Suppressor macrophage treated with lipopolysaccharide for 4 hours (primary cell): Measurements from ENCODE around the gene POMGNT1.

Experiments used
- DNase-seq: peaks from one replicate; pipeline ENCODE4 v3.0.0-alpha.2; 2020

The POMGNT1 gene

DNA sequence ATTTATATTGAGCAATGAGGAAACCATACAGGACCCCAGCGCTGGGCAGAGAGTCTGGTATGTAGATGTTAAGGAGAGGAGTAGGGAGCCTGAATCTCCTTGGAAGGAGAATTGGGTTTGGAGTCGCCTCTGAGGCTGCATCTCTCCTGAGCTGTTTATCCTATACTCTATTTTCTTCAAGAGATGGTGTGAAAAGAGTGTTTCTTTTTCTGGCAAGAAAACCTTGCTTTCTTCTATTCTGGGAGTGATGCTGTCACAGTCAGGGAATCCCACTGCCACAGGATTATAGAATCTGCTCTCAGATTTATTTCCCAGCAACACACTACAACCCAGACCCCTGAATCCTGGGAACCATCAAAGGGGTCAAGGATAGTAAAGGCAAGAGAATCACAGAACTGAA lies 8.2 kb upstream of the POMGNT1 start:
- no peak for DNase-seq

DNA sequence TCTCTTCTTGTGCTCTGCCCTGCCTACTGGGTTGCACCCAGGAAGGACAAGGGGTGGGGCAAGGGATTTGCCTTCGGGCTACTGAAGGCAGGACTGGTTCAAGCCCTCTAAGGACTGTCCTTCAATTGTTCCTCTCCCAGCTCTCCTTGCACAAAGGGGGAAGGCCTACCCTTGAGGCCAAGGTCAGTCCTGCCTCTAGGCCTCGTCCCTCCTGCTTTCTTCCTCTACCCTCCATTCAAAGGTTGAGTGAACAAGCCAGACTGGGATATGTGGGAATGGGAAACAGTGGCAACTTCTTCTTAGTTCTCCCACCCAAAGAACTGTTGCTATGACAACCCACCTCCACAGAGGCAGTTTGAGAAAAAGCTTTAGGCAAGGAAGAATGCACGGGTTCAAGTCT lies 7.6 kb upstream of the POMGNT1 start:
- no peak for DNase-seq

DNA sequence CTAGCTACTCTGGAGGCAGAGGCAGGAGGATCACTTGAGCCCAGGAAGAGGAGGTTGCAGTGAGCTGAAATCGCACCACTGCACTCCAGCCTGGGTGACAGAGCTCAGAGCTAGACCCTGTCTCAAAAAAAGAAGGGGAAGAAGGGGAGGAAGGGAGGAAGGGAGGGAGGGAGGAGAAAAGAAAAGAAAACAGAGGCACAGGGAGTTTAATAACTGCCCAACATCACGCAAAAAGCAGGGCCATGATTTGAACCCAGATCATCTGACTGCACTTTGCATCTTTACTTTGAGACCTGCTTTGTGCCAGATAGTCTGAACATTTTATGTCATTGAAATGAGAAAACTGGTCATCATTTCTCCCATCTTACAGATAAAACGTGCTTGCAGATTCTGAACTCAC lies 6.9 kb upstream of the POMGNT1 start:
- no peak for DNase-seq

DNA sequence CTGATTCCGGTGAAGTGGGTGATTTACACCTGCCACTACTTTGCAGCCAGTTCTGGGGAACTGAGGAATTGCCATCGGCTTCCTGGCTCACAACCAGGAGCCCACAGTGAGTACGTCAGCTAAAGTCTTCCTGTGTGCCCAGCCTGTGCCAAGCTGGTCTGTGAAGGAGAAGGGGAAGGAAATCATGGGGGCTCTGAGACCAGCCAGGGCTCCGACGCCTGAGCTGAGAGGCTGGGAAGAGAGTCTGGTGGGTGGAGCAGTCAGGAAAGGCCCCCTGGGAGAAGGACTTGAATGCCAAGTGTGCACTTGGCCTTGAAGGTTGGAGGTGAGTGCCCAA lies 6.1 kb upstream of the POMGNT1 start:
- DNase-seq, result no peak

DNA sequence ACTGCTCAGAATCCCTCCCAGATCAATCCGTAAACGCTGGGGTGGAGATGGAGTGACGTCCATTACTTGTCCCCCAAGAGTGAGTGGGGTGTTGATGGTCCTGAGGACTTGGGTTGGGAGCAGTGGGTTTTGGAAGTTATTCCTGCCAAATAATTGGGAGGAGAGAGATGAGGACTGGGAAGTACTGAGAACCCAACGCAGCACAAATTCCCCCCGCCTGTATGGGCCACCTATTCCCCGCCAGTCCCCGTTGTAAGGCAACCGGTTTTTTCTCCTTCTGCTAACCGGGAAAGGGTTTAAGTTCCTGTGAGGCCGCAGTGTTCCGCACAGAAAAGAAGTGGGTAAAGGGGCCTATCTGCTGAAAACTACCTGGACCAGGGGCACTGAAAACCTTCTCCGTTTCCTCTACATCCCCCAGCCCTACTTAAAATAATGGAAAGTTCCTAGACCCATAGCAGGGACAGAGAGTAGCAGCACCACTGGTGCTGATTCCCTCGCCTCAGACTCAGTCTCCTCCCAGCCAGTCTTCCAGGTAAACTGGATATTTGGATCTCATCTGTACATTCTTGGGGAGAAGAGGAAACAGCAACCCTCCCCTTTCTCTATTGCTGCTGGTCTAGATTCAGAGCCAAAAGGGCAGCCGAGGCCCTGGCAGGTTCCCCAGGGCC lies 5.6 kb upstream of the POMGNT1 start:
- DNase-seq, result no peak

DNA sequence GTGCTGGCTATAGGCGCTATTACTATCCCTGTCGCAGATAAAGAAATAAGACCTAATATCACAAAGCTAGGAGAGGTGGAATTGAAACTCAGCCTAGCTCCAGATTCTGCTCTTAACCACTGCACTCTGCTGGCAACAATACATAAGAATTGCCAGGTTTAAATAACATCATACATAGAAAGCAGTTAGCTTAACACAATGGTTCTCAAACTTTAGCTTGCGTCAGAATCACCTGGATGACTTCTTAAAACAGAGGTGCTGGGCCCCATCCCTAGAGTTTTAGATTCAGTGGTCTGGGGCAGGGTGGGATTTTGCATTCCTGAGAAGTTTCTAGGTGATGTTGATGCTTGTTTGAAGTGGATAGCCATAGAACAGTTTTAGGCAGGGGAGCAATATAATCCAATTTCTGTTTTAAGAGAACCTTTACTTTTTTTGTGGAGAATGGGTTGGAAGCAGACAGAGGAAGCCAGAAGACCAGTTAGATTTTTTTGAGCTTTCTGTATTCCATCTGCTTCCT lies 1.1 kb upstream of the POMGNT1 start:
- no peak for DNase-seq

DNA sequence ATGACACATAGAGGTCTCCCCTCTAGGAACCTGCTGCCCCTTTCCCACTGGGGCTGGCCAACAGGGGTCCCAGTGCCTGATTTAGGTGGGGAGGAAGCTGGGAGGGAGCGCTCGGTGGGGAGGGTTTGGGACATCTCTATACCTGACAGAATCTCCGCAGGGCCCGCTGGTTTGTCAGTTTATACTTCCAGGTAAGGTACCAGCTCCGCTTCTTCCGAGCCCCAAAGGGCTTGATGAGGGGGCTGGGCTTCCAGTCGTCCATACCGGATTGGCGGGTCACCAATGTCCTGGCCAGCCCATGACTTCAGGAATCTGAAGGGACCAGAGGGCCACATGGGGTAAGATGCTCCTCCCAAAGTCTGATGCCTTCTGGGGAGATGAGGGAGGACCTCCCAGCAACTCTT lies 672 bp downstream of the POMGNT1 start:
- no peak for DNase-seq

DNA sequence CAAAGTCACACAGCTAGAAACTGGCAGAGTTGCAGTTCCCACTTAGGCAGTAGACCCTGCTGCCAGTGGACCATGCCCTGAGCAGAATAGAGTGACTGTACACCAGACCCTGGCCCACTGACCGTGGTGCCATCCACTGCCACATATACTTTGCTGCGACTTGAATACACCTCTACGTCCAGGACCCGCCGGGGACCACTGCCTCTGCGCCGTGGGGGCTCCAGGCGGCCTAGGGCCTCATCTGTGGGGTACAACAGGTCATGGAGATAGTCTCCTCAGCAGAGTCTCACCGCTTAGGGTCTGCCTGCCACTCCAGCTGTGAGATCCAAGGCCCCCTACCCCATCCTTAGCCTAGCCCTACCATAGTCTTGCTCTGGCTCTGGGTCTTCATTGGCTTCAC lies 1.6 kb downstream of the POMGNT1 start:
- DNase-seq, result no peak

DNA sequence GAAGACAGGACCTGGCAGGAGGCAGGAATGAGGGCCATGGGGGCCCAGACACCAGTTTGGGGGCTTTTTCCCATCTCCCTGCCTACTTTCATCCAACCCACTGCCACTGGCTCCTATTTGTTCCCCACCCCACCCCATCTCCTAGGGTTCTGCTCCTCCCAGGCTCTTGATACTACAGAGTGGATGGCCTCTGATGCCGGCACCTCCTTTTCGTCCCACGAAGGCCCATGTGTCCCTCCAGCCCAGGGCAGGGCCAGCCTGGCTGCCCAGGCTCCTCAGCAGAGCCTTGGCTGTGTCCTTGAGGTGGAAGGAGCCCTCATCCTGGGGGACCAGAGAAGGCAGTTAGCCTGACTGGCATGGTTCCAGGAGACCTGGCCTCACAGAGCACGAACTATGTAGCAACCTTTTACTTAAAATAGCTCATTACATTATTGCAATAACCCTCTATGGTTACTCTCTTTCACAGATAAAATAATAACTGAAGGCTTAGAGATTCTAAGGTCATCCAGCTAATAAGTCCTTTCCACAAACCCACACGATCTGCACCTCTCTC lies 3.5 kb downstream of the POMGNT1 start:
- DNase-seq, result no peak

DNA sequence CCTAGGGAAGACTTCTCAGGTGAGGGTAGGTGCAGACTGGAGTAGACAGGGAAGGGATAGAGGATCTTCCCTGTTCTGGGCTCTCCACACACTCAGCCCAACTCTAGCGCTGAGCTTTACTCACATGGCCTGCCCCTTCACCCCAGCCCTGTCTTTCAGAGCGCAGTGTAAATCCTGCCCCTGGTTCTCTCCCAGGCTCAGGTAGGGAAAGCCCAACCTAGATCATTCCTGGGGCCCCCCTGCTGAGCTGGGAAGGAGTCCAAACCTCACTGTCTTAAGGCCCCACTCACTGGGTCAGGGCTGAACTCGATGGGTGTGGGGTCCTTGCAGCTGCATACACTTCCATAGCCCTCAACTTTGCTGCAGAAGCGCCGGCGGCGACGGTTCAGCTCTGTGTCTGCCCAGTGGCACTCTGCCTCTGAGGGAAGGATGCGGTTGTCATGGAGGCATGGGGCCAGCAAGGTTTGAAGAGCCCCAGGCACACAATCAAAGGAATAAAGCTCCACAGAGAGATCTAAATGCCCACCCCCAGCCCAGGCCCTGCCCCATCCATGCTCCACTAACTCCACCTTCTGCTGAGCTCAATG lies 4.2 kb downstream of the POMGNT1 start:
- DNase-seq, result no peak

DNA sequence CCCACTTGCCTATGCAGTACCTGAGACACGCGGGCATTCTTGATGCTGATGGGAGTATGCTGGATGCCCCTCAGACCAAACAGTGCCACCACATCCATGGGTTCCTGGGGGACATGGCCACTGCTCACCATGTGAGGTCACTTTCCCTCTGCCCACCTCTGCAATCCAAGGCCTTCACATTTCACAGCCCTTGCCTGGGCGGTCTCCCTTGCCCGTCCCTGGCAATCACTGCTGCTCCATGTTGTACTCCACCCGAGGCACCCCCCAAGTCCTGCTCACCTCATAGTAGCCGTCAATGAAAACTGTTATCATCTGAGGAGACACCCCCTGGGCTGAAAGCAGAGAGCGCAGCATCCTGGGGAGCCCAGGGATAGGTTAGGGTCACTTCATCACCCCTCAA lies 4.9 kb downstream of the POMGNT1 start:
- DNase-seq, result no peak

DNA sequence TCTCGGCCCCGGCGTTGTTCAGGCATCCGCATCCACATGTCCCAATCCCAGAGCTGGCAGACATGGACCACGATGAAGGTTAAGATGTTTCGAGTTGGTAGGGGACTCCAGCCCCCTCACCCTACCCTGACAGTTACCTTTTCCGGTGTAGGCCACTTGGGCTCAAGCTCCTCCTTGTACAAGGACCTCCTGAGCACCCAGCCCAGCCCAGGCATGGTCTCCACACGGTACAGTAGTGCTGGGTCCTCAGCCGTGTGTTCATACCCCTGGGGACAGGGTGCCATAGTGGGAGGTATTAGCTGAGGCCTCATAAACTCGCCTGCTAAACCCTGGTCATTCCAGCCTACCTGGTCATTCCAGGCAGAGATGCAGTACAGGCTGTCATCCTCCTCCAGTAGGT lies 6.1 kb downstream of the POMGNT1 start:
- no peak for DNase-seq

DNA sequence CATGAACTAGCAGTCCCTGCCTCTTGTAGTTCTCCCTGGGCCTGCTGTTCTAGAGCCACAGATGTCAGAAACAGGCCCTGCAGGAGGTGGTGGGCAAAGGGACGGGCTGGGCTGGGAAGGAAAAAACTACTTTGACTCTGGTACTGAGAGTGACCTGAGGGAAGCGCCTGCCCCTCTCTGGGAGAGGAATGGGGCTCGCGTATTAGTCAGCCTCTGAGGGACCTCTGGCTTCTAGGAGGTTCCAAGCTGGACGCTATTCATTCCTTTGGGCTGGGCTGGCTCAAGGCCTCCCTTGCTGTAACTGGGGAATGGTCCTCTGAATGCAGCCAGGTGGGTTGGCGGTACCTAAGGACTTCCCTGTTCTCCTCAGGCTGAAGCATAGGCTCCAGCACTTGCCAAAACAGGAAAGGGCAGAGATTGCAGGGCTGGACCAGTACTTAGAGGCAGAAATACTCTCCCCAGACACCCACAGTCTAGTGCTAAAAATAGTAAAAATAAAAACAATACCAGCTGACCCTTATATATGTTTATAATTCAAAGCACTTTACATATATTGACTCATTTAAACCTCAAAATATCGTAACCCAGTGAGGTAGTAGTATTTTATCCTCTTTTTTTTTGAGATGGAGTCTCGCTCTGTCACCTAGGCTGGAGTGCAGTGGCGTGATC lies 7.1 kb downstream of the POMGNT1 start:
- DNase-seq, result no peak

DNA sequence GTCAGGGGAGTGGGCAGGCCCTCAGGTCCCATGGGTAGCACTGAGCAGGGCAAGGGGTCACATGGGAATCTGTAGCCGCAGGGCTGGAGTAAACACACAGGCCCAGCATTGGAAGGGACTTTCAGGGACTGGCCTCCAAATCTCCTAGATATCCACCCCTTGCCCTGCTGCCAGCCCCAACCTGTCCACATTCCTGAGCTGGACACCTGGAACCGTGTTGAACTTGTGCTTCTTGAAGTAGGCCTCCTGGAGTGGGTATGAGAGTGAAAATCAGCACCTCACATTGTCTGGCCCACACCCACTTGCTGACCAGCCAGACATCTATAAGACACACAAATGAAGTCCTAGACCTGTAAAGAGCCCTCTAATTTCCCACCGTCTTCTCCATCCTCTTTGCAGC lies 7.7 kb downstream of the POMGNT1 start:
- DNase-seq, result no peak

DNA sequence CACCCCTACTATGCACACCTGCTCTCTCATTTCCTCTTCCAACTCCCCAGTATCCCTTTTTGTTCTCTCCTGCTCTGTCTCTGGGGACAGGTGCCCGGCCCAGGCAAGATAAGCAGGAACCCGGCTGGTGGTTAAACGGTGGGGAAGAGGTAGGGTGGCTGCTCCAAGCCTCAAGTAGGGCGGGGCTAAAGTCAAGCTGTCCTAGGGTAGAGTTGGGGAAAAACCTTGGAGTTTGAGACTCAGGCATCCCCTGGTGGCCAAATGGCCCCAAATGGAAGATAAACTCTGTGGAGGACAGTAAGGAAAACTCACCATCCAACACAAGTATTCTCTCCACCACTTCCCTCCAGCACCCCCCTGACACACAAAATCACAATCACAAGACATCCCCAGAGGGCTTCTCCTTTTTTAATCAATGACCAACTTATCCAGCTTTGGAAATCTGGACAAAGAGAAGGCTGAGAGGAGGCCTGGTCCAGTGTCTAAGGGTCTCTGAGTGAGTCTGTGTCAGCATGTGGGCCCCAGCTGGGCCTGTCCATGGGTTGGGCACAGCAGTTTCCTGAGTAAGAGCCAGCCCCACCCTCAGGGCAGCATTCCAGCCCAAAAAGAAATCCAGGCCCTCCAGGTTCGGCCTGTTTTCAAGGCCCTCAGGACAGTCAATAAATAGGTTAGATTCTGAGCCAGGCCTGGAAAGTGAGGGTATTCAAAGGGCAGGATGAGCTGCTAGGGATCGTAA lies 9.8 kb downstream of the POMGNT1 start:
- DNase-seq, result no peak

DNA sequence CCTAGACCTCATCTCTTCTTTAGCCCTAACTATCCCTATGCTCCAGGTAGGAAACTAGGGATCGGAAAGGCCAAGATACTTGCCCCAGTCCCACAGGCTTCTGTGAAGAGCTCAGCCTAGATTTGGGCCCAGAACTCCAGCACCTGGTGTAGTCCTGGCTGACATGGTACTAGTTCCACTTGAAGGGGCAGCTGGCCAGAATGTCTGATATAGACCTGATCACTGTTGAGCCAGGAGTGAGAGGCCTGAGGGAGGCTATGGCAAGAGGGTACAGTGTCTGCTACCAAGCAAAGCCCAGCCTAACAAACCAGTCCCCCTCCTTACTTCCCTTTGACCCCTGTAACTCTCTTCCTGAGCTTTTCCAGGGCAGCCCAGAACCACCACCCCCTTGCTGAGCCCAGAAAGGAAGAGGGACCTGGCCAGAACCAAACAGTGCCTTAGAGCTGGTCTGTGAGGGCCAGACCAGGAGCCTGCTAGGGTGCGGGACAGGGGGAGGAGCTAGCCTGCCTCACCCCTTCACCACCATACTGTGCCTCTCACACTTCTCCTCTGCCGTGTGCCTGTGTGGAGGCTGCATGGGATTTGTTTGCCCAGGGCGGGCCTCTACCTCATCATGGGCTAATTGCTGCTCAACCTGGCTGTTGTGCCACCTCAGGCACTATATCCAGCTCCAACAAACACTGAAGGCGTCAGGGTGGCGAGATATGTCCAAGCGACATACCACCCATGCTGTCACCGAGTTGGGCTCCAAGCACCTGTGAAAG lies 10.9 kb downstream of the POMGNT1 start:
- no peak for DNase-seq

DNA sequence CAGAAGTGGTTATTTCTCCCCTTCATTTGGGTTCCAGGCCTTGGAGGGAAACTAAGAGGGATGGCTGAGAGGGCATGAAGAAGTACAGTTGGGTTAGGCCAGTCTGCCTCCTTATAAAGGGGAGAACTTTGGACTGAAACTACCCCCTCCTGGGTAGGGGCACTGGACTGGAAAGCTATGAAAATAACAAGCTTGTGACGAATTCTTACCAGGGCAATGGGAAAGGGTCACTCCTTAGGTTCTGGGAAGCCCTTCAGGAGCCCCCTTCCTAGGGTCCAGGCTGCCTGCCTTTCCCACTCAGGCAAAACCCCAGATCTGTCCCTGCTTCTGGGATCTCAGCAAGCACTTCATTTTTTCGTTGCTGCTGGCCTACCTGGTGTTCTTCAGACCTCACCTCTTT lies 12.2 kb downstream of the POMGNT1 start:
- DNase-seq, result no peak

DNA sequence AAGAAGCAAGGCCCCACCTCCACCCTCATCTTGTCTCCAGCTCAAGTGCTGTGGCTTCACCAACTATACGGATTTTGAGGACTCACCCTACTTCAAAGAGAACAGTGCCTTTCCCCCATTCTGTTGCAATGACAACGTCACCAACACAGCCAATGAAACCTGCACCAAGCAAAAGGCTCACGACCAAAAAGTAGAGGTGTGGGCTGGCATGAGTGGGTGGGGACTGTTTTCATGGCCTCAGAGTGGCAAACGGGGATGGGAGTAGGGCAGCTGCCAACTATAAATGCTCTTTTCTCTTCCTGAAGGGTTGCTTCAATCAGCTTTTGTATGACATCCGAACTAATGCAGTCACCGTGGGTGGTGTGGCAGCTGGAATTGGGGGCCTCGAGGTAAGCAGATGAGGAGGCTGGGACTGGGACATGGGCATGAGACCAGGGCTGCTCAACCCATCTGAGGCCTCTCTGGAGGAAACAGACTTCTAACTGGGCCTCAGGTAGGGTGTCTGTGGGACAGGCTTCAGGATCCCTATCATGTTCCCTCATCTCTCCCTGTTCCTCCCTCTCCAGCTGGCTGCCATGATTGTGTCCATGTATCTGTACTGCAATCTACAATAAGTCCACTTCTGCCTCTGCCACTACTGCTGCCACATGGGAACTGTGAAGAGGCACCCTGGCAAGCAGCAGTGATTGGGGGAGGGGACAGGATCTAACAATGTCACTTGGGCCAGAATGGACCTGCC lies 13.1 kb downstream of the POMGNT1 start:
- DNase-seq, result no peak

DNA sequence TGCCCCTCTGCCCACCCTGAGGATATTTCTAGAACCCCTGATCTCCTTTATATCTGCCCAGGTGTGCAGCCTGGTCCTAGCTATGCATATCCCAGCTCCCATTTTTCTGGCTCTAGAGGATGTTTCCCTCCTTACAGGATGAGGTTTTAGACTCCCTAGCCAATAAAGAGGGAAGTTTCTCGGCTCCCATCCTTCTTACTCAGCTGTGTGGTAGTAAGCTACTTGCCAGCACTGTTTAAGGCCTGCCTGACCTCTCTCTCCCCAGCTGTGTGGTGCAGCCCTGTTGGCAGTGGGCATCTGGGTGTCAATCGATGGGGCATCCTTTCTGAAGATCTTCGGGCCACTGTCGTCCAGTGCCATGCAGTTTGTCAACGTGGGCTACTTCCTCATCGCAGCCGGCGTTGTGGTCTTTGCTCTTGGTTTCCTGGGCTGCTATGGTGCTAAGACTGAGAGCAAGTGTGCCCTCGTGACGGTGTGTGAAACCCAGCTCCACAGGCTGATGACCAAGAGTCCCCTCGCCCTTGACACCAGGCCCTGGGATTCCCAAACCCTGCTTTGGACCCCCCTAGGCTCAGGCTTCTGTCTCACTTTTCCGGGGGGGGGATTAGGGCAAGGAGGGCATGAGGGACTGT lies 14.2 kb downstream of the POMGNT1 start:
- DNase-seq, result peak; percentile 60

DNA sequence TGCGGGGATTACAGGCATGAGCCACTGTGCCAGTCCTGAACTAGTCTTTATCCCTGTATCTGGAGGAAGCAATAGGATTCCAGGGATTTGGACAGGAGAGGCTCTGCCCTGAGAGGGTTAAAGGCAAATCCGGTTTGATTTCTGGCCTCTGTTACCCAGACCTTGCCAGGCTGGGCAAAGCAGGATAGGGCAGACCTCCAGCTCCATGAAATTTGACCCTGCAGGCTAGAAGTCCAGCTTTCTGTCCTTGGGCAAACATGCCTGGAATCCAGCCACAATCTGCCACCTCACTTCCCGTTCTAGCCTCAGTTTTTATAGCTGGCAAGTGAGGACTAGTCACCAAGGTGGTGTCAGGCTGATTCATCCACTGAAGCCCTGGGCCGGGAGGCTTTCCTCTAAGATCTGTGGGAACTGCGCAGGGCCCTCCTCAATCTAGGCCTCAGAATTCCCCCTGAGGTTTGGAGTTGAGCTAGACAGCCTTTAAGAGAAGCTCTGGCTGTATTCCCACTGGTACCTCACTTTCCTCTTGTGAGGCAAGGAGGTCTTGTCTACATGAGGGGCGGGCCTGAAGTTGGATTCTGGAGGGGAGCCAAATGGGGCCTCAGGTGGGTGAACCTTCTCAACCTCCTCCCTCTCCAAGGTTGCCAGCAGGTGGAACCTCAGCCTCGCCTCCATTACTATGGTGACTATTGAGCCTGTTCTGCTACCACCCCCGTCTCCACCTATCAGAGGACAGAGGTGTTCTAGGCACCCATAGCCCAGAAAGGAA lies 15.0 kb downstream of the POMGNT1 start:
- peak; percentile 72 for DNase-seq
